OCI-LY7 (cell line): ENCODE results near the gene OR4K13. TPM values are rescaled to one million over a fixed set of nuclear protein-coding genes. Genes with fewer than 3 reads are reported as not detected.

Source experiments
- BruUV-seq: library from RNA; stranded (reverse); fragments of 400-500 nt; replicated peaks from 2 replicates; lab custom pipeline; 2021; lab: Mats Ljungman, UMichigan
- CTCF ChIA-PET: fragments of 300-600 bp; sonication (Branson Sonifier 250); formaldehyde crosslinking; loops from one replicate; lab custom pipeline; 2022; ENCODE audit warnings: antibody characterized with exemption; ENCODE audit not compliant: unreplicated experiment; lab: Charles Lee
- POLR2A ChIA-PET: fragments of 300-600 bp; sonication (Branson Sonifier 250); formaldehyde crosslinking; loops from one replicate; lab custom pipeline; 2022; ENCODE audit warnings: antibody characterized with exemption; lab: Charles Lee
- DNase-seq: peaks from one replicate; pipeline ENCODE4 v3.0.0-alpha.2; 2015; ENCODE audit warnings: low spot score
- H2AFZ ChIP-seq: fragments of 200-600 bp; sonication (generic), shearing (Covaris generic); 2 replicates; pipeline ENCODE4 v1.6.1; 2014; ENCODE audit warnings: mild to moderate bottlenecking, antibody characterized with exemption, low read length, moderate library complexity
- H3K27ac ChIP-seq: fragments of 200-600 bp; sonication (generic); 2 replicates; pipeline ENCODE4 v1.5.1; 2014; ENCODE audit warnings: mixed run types, low read depth, mild to moderate bottlenecking, moderate library complexity, low read length, inconsistent platforms; ENCODE audit not compliant: poor library complexity, severe bottlenecking
- H3K36me3 ChIP-seq: fragments of 200-600 bp; sonication (generic); 2 replicates; pipeline ENCODE4 v1.6.1; 2014; ENCODE audit warnings: mild to moderate bottlenecking, antibody characterized with exemption, low read length, moderate library complexity, mixed read lengths; ENCODE audit not compliant: insufficient read depth
- H3K4me1 ChIP-seq: fragments of 200-600 bp; sonication (generic); 2 replicates; pipeline ENCODE4 v1.5.1; 2014; ENCODE audit warnings: mild to moderate bottlenecking, low read length; ENCODE audit not compliant: insufficient read depth, poor library complexity, severe bottlenecking
- H3K4me2 ChIP-seq: fragments of 200-600 bp; sonication (generic); 2 replicates; pipeline ENCODE4 v1.6.1; 2014; ENCODE audit warnings: mild to moderate bottlenecking, low read length
- H3K4me3 ChIP-seq: fragments of 200-600 bp; sonication (generic); 2 replicates; pipeline ENCODE4 v1.5.1; 2014; ENCODE audit warnings: mild to moderate bottlenecking, low read depth, low read length; ENCODE audit not compliant: poor library complexity, severe bottlenecking
- H3K79me2 ChIP-seq: fragments of 200-600 bp; sonication (generic); 2 replicates; pipeline ENCODE4 v1.6.1; 2016; ENCODE audit warnings: low read depth, mild to moderate bottlenecking, low read length, moderate library complexity, mixed read lengths; ENCODE audit not compliant: insufficient read depth
- H3K9me2 ChIP-seq: fragments of 200-600 bp; sonication (generic); 2 replicates; pipeline ENCODE4 v1.6.1; 2016; ENCODE audit warnings: mild to moderate bottlenecking, low read length, mixed read lengths; ENCODE audit not compliant: insufficient read depth
- H3K9me3 ChIP-seq: fragments of 200-600 bp; sonication (generic); 2 replicates; pipeline ENCODE4 v1.6.1; 2014; ENCODE audit warnings: mild to moderate bottlenecking, mixed run types, low read length, mixed read lengths
- H4K20me1 ChIP-seq: fragments of 200-600 bp; sonication (generic); 2 replicates; pipeline ENCODE4 v1.6.1; 2014; ENCODE audit warnings: mild to moderate bottlenecking, antibody characterized with exemption, low read length, moderate library complexity, mixed read lengths; ENCODE audit not compliant: insufficient read depth
- CTCF ChIP-seq: fragments of 200-600 bp; sonication (generic); conservative IDR thresholded peaks from 2 replicates; pipeline ENCODE4 v1.5.1; 2014; ENCODE audit warnings: mild to moderate bottlenecking, antibody characterized with exemption, low read length, moderate library complexity, mixed read lengths
- EZH2phosphoT487 ChIP-seq: fragments of 200-600 bp; sonication (generic); IDR thresholded peaks from 2 replicates; pipeline ENCODE4 v1.6.1; 2018; ENCODE audit warnings: low read depth, borderline replicate concordance, mild to moderate bottlenecking, mixed run types, antibody characterized with exemption, low read length, moderate library complexity, mixed read lengths
- intact Hi-C: fragments of 100-400 bp; cut with micrococcal nuclease; formaldehyde crosslinking; loops from one replicate; pipeline ENCODE4 v1.10.0; 2022; ENCODE audit not compliant: unreplicated experiment
- total RNA-seq, 2 experiments: library from RNA; depleted of rRNA in 1 of 2; stranded (reverse); fragments of >200 nt in 1 of 2; shearing (Covaris generic) in 1 of 2; gene quantifications; 2 replicates each; pipeline ENCODE4 v1.2.3, GENCODE V29; 2014 to 2022

The OR4K13 gene
- total RNA-seq, 2 experiments from 2014 or later = not detected

GRCh38 chr14:20048202-20048601 is 12.4 kb upstream of the OR4K13 start:
- H3K9me3 ChIP-seq = no peaks in the 10 kb centered on the region
- H3K27ac ChIP-seq = no peak overlapping the region

GRCh38 chr14:20044243-20044642 is 8.4 kb upstream of the OR4K13 start:
- Histone ChIP-seq H3K4me2 (no peak overlapping the region), H2AFZ (no peak overlapping the region)
- BruUV-seq = no TSS peak

More at GRCh38 chr14:20048202-20048601, 12.4 kb upstream of the OR4K13 start:
- DNase-seq = no peak
- no peaks in the 10 kb centered on the region for H3K9me2 ChIP-seq
- CTCF ChIA-PET = no interaction called here
- no TSS peak for BruUV-seq
- no peak overlapping the region for H3K4me3 ChIP-seq
- no peak overlapping the region for H2AFZ ChIP-seq
- POLR2A ChIA-PET = no interaction called here
- H3K4me1 ChIP-seq = no peaks in the 10 kb centered on the region
- H4K20me1 ChIP-seq = no peaks in the 10 kb centered on the region
- TF ChIP-seq EZH2phosphoT487 = no peak
- no peak for TF ChIP-seq CTCF
- no peaks in the 10 kb centered on the region for H3K79me2 ChIP-seq
- no peaks in the 10 kb centered on the region for H3K36me3 ChIP-seq
- H3K4me2 ChIP-seq = no peak overlapping the region
- intact Hi-C loops = no loop called here

GRCh38 chr14:20035449-20035848 is 389 bp downstream of the OR4K13 start:
- H3K36me3 ChIP-seq = no peaks in the 10 kb centered on the region
- no TSS peak for BruUV-seq
- CTCF ChIA-PET = no interaction called here
- H3K27ac ChIP-seq = no peak overlapping the region
- DNase-seq = no peak
- no peak overlapping the region for H3K4me3 ChIP-seq
- no peaks in the 10 kb centered on the region for H3K79me2 ChIP-seq
- H4K20me1 ChIP-seq = no peaks in the 10 kb centered on the region
- no peaks in the 10 kb centered on the region for H3K9me3 ChIP-seq
- no peak overlapping the region for H3K4me2 ChIP-seq
- POLR2A ChIA-PET = no interaction called here
- H3K4me1 ChIP-seq = no peaks in the 10 kb centered on the region
- no peaks in the 10 kb centered on the region for H3K9me2 ChIP-seq
- intact Hi-C loops = no loop called here
- TF ChIP-seq EZH2phosphoT487 = no peak
- no peak for TF ChIP-seq CTCF
- no peak overlapping the region for H2AFZ ChIP-seq

More at GRCh38 chr14:20044243-20044642, 8.4 kb upstream of the OR4K13 start:
- Histone ChIP-seq H3K4me1 (no peaks in the 10 kb centered on the region), H4K20me1 (no peaks in the 10 kb centered on the region), H3K4me3 (no peak overlapping the region), H3K36me3 (no peaks in the 10 kb centered on the region), H3K27ac (no peak overlapping the region), H3K79me2 (no peaks in the 10 kb centered on the region), H3K9me3 (no peaks in the 10 kb centered on the region), H3K9me2 (no peaks in the 10 kb centered on the region)
- intact Hi-C loops = no loop called here
- no peak for TF ChIP-seq CTCF
- TF ChIP-seq EZH2phosphoT487 = no peak
- no peak for DNase-seq
- ChIA-PET POLR2A (no interaction called here), CTCF (no interaction called here)
